ENCODE data around the gene DIRAS2.

The DIRAS2 gene

DNA sequence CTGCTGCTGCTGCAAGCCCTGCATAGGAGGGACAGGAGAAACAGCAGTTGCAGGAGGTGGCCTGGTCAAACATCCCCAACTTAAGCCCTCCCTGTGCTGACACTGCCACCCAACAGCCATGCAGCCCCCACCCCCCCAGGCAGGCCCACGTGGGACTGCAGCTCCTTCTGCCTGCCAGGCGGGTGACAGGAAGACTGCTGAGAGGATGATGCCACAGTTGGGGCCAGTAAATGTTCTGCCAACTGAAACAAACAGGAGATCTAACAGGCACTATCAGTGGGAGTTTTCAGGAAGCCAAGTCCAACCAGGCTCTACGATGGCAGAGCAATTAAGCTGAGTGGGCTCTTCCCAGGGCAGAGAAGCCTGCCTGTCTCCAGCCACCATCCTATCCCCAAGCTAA, 31.1 kb downstream of the DIRAS2 start:
- no peak for DNase-seq

DNA sequence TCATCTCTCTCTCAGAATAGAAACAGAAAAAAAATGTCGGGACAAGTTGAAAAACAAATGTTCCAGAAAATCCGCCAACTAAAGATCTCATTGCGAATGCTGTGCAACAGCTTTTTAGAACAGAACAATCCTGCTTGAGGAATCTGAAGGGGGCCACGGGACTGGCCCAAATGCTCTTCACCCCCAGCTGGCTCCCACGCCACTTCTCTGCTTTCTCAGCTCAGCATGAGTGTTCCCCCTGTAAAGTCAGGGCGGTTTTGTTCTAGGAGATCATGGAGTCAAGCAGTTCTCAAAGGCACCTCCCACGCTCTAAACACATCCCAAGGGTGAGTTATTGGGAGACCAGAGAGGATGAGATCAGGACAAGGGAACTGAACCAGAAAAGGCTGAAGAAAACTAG, 31.5 kb downstream of the DIRAS2 start:
- no peak for DNase-seq

DNA sequence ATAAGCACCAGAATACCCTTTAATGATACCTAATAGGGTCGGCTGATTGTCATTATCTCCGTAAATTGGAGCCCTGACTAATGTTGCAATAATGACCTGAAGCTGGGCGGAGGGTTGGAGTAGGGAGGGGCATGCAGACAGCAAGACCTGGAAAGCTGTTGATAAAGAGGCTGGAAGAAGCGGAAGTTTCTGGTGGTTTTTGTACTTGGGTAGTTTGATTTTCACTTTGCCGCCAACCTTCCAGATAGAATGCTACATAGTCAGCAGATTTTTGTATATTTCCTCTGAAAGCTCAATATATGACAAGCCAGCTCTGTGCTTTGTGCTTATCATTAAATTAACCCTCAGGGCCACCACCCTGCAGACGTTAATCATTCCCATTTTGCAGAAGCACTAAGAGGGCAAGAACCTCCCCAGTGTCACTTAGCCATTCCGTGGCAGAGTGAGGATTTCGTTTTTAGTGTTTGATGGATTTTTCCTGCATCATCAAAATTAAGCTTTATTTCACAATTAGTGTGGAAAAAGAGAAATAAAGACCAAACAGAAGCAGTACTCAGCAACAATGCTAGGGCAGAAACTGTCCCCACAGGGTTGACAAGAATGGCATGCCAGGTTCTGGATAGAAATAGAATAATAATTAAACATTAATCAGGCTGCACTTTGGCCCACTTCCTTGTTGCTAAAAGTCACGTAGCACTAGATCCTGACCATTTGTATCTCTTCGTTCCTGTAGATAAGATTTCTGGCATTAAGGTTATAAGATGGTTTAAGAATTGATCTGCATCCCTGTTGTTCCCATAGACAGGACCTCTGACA, 34.7 kb downstream of the DIRAS2 start:
- no peak for DNase-seq

DNA sequence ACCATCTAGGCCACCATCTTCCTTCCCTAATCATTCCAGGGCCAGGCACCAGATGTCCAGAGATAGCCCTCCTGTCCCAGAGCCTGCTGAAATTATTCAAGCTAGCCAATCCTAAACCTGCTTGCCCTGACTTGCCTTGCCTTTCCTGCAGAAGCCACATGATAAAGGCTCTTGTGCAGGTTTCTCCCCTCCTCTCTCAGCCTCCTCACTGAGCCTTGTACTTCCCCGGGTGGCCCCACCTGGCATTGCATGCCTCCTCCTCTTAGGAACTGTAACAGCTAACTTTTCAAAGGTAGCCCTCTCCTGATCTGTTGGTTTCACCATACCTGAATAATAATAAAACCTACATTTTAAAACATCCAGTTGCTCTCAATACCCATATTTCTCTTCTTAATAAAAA, 42.6 kb downstream of the DIRAS2 start:
- no peak for DNase-seq

DNA sequence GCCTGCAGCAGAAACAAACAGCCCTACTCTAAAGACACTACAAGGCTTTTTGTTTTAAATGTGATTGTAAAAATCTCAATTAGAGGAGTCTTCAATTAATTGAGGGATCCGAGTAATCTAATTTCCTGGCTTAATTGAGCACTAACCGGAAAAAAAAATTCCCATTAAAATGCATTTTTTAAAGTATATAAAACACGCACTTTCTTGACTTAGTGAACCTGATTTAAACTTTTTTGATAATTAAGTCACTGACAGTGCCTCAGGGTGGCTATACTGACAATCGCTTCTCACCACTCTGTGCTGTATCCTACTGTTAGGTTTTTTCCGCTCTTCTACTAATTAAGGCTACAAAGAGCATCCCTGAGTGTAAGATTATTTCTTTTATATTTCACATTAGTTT, 44.4 kb downstream of the DIRAS2 start:
- no peak for DNase-seq

DNA sequence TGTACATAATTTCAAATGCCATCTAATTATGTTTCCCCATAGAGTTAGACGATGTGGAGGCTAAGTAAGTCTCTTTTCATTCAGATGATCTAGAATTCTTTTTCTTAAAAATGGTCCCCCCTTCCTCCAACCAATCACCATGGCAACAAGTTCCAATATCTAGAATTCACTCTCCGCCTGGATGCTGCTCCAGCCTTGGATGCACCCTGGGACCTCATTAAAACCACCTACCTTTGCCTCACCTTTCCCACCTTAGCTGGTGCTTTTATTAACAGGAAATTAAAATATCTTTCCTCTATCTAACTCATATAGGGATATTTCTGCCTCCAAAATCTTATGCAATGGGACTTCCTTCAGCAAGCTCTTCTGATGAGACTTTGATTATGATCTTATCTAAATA, 49.0 kb downstream of the DIRAS2 start:
- DNase-seq: no peak

DNA sequence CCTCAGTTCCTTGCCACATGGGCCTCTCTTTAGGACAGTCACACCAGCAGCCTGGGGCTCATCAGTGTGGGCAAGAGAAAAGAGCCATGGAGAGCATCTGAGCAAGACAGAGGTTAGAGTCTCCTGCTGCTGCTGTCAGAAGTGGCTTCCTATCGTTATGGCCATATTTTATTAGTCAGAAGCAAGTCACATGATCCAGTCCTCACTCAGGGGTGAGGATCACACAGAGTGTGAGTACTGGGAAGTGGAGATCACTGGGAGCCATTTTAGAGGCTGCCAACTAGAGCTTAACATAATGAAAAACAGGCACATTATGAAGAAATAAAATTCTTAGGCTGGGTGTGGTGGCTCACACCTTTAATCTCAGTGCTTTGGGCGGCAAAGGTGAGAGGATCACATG, 62.0 kb downstream of the DIRAS2 start:
- no peak for DNase-seq

DNA sequence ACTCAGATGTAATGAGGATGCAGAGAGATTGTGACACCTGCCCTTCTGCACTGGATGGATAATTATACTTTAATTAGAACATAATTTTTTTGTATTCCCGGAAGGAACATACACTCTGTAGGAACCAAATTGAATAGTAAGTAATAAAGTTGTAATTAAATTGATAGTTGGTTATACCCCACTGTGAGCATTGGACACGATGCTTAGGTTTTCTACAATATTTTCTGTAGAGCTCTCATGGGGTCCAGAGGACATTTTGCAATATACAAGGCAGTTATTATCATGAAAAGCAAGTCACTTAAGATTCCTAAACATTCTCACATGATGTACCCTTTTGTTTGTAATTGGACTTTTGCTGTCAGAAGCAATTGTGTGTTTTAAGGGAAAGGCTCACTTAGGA, 63.4 kb downstream of the DIRAS2 start:
- no peak for DNase-seq

DNA sequence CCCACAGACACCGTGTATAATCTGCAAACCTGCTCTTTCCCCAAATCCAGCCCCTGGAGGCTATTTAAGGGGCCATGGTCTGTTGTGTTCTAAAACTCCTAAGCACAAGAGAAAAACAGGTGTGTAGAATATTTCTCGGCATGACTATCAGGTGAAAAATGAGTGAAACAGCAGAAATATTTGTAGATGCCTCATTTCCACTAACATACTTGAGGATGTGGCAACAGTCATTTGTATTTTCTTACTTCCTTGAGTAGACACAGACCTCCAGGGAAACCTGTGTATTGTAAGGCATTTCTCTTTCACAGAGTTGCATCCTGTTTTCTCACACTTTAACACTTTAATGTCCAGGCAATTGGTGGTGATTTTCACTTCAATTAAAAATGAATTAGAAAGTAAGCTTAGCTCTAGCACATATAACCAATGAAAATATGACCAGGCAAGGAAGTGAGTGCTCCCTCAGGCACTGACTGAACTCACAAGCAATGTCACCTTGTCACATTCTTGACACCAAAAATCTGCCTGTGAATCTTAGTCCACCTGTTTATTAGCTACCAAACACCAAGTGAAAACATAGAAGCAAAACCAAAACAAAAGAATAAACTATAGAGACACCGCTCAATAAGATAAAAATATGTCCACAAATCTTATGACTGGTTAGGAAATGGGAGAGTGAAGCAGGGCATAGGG, 64.4 kb downstream of the DIRAS2 start:
- no peak for DNase-seq

DNA sequence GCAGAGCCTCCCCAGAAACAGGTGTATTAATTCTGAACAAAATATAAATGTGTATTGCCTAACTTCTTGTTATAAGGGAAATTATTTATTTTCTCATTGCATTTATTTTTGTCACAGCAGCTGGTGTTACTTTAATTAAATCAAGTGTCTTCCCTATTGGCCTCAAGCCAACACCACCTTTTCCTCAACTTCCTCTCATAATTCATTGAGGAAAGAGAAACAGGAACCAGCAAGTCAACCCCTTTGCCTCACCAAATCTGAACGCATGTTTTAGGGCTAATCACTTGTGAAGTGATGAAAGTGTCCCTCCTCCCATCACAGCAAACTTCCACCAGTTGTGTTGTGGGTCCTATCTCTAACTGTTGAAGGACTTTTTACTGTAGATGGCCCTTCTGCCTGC, 73.1 kb downstream of the DIRAS2 start:
- no peak for DNase-seq

DNA sequence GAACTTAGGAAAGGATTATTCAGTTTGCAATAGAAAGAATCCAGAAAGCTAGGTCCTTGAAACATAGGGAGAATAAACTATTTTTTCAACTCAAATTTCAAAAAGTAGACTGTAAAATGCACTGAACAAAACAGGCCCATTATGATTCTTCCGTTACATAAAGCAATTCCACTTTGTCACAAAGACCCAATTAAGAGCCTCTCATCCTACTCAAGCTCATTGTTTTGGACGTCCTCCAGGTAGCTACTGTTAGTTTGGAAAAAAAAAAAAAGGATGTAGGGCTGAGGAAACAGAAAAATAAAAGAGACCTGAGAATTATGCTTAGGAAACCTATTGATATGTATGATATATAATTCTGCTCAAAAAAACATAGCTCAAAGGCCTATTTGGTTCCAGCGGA, 74.0 kb downstream of the DIRAS2 start:
- no peak for DNase-seq

DNA sequence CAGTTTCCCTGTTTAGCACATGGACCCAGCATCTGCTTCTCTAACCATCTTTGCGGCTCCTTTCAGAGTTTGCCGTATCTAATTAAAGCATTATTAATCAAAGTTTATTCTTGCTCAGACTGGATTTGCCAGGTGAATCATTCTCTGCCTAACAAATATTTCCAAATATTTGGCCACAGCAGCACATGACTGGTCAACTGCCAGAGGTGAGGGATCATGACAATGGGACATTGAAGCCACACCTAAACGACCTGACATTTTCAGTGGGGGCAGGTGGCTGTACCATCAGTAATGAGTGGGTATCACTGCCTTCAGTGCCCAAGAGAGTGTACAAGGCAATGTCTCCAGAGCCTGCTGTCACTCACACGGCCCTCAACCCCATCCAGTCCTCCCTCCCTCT, 80.4 kb downstream of the DIRAS2 start:
- no peak for DNase-seq
